HepG2 (cell line): ENCODE measurements around the gene TCTA. TPM values are rescaled to one million over a fixed set of nuclear protein-coding genes. Genes with fewer than 3 reads are reported as not detected.

ENCODE experiments used
- EED ChIP-seq: sonication (generic); formaldehyde crosslinking; IDR thresholded peaks from 2 replicates; pipeline ENCODE4 v1.5.0; 2020; ENCODE audit warnings: mild to moderate bottlenecking, missing genetic modification reagents
- IRX3 ChIP-seq: sonication (generic); formaldehyde crosslinking; IDR thresholded peaks from 2 replicates; pipeline ENCODE4 v1.8.1; 2023; ENCODE audit warnings: mild to moderate bottlenecking, low read depth, missing genetic modification reagents, borderline replicate concordance
- MXI1 ChIP-seq: IDR thresholded peaks from 3 replicates; pipeline ENCODE4 v1.6.1; 2012; ENCODE audit warnings: low read depth, low read length, inconsistent platforms, borderline replicate concordance
- NKX3-1 ChIP-seq: sonication (generic); formaldehyde crosslinking; IDR thresholded peaks from 2 replicates; pipeline ENCODE4 v1.5.0; 2020; ENCODE audit warnings: missing genetic modification reagents
- POGZ ChIP-seq: sonication (generic); formaldehyde crosslinking; IDR thresholded peaks from 2 replicates; pipeline ENCODE4 v1.4.0; 2020; ENCODE audit warnings: mild to moderate bottlenecking, missing genetic modification reagents
- RARA ChIP-seq: IDR thresholded peaks from 2 replicates; pipeline ENCODE4 v1.6.1; 2016; ENCODE audit warnings: missing genetic modification reagents, missing compliant biosample characterization
- SAP130 ChIP-seq: IDR thresholded peaks from 2 replicates; pipeline ENCODE4 v1.6.1; 2016; ENCODE audit warnings: low read depth
- ZFP82 ChIP-seq: sonication (generic); formaldehyde crosslinking; IDR thresholded peaks from 2 replicates; pipeline ENCODE4 v1.5.1; 2020; ENCODE audit warnings: mild to moderate bottlenecking, missing genetic modification reagents, borderline replicate concordance
- ZNF205 ChIP-seq: IDR thresholded peaks from 2 replicates; pipeline ENCODE4 v1.6.1; 2018; ENCODE audit warnings: missing biosample characterization, missing genetic modification reagents
- ZNF737 ChIP-seq: sonication (generic); formaldehyde crosslinking; IDR thresholded peaks from 2 replicates; pipeline ENCODE4 v1.5.0; 2020; ENCODE audit warnings: missing genetic modification reagents, mild to moderate bottlenecking, borderline replicate concordance
- ZSCAN21 ChIP-seq: sonication (generic); formaldehyde crosslinking; IDR thresholded peaks from 2 replicates; pipeline ENCODE4 v1.8.0; 2022; ENCODE audit warnings: mild to moderate bottlenecking, missing genetic modification reagents, moderate library complexity, borderline replicate concordance
- polyA plus RNA-seq, 8 experiments: library from polyadenylated mRNA; depleted of rRNA in 3 of 8; stranded (reverse) in 7 of 8; unstranded in 1 of 8; fragments of >200 nt; fragmentation: Illumina TruSeq in 4 of 8; extraction: Trizol in 4 of 8; gene quantifications; 2 replicates each; pipeline versions ENCODE4 v1.2.1 to v1.2.3, GENCODE V29; 2011 to 2016; ENCODE audit warnings: low read depth in 4 of 8, missing spikeins in 1 of 8, mixed read lengths in 1 of 8; ENCODE audit not compliant: insufficient read depth in 1 of 8
- total RNA-seq, 5 experiments: library from RNA; depleted of rRNA; stranded (reverse); fragments of >200 nt; fragmentation: Illumina TruSeq; extraction: Trizol; gene quantifications; 2 replicates each; pipeline ENCODE4 v1.2.3, GENCODE V29; 2016; ENCODE audit warnings: low read depth in 1 of 5
- TF ChIP-seq, protein P1 (sequence below): sonication (generic); formaldehyde crosslinking; IDR thresholded peaks from 2 replicates; pipeline ENCODE4 v1.4.0; 2020; ENCODE audit warnings: mild to moderate bottlenecking, missing genetic modification reagents
- TF ChIP-seq, protein P2 (sequence below): sonication (generic); formaldehyde crosslinking; IDR thresholded peaks from 2 replicates; pipeline ENCODE4 v1.5.1; 2020; ENCODE audit warnings: mild to moderate bottlenecking, missing genetic modification reagents, moderate library complexity
- TF ChIP-seq, protein P3 (sequence below): sonication (generic); formaldehyde crosslinking; IDR thresholded peaks from 2 replicates; pipeline ENCODE4 v1.5.0; 2020; ENCODE audit warnings: mild to moderate bottlenecking, missing genetic modification reagents
- TF ChIP-seq, protein P4 (sequence below): sonication (generic); formaldehyde crosslinking; IDR thresholded peaks from 2 replicates; pipeline ENCODE4 v1.5.0; 2020; ENCODE audit warnings: missing genetic modification reagents
- TF ChIP-seq, protein P5 (sequence below): sonication (generic); formaldehyde crosslinking; IDR thresholded peaks from 2 replicates; pipeline ENCODE4 v1.8.1; 2022; ENCODE audit warnings: mild to moderate bottlenecking, missing genetic modification reagents
- TF ChIP-seq, protein P6 (sequence below): sonication (generic); formaldehyde crosslinking; IDR thresholded peaks from 2 replicates; pipeline ENCODE4 v1.4.0; 2020; ENCODE audit warnings: missing genetic modification reagents
- TF ChIP-seq, protein P7 (sequence below): fragments of 450-650 bp; IDR thresholded peaks from 2 replicates; pipeline ENCODE4 v1.6.1; 2016

TCTA gene
- total and polyA plus RNA-seq, 2 of the 13 experiments (the other 11 are each of a cell fraction or from before 2014, with no cell fraction given), result 8.3 to 13.2 TPM

DNA sequence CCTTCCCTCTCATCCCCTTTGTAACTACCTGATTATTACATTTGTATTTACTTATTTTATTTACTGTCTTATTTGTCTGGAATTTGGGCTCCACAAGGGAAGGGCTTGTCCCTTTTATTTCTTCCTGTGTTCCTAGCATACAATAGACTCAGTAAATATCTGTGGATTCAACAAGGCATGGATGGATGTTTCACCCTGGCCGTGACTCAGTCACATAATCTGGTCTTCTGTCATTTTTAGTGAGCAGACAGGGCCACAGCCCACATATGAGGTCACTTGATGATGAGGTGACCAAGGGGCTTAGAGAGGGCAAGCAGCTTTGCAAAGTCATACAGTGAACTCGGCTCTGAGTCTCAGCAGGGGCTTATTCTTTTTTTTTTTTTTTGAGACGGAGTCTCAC is 50.0 kb downstream of the TCTA start (continued):
- no peak for TF ChIP-seq IRX3 (CRISPR knock-in tag)
- TF ChIP-seq, protein P1, sequence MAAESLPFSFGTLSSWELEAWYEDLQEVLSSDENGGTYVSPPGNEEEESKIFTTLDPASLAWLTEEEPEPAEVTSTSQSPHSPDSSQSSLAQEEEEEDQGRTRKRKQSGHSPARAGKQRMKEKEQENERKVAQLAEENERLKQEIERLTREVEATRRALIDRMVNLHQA (CRISPR knock-in tag), result no peak
- TF ChIP-seq, protein P2, sequence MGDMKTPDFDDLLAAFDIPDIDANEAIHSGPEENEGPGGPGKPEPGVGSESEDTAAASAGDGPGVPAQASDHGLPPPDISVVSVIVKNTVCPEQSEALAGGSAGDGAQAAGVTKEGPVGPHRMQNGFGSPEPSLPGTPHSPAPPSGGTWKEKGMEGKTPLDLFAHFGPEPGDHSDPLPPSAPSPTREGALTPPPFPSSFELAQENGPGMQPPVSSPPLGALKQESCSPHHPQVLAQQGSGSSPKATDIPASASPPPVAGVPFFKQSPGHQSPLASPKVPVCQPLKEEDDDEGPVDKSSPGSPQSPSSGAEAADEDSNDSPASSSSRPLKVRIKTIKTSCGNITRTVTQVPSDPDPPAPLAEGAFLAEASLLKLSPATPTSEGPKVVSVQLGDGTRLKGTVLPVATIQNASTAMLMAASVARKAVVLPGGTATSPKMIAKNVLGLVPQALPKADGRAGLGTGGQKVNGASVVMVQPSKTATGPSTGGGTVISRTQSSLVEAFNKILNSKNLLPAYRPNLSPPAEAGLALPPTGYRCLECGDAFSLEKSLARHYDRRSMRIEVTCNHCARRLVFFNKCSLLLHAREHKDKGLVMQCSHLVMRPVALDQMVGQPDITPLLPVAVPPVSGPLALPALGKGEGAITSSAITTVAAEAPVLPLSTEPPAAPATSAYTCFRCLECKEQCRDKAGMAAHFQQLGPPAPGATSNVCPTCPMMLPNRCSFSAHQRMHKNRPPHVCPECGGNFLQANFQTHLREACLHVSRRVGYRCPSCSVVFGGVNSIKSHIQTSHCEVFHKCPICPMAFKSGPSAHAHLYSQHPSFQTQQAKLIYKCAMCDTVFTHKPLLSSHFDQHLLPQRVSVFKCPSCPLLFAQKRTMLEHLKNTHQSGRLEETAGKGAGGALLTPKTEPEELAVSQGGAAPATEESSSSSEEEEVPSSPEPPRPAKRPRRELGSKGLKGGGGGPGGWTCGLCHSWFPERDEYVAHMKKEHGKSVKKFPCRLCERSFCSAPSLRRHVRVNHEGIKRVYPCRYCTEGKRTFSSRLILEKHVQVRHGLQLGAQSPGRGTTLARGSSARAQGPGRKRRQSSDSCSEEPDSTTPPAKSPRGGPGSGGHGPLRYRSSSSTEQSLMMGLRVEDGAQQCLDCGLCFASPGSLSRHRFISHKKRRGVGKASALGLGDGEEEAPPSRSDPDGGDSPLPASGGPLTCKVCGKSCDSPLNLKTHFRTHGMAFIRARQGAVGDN, result no peak
- no peak for TF ChIP-seq ZSCAN21
- TF ChIP-seq ZNF205 (CRISPR knock-in tag), result no peak
- no peak for TF ChIP-seq ZFP82
- TF ChIP-seq, protein P3, sequence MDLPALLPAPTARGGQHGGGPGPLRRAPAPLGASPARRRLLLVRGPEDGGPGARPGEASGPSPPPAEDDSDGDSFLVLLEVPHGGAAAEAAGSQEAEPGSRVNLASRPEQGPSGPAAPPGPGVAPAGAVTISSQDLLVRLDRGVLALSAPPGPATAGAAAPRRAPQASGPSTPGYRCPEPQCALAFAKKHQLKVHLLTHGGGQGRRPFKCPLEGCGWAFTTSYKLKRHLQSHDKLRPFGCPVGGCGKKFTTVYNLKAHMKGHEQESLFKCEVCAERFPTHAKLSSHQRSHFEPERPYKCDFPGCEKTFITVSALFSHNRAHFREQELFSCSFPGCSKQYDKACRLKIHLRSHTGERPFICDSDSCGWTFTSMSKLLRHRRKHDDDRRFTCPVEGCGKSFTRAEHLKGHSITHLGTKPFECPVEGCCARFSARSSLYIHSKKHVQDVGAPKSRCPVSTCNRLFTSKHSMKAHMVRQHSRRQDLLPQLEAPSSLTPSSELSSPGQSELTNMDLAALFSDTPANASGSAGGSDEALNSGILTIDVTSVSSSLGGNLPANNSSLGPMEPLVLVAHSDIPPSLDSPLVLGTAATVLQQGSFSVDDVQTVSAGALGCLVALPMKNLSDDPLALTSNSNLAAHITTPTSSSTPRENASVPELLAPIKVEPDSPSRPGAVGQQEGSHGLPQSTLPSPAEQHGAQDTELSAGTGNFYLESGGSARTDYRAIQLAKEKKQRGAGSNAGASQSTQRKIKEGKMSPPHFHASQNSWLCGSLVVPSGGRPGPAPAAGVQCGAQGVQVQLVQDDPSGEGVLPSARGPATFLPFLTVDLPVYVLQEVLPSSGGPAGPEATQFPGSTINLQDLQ, result no peak
- no peak for TF ChIP-seq POGZ (CRISPR knock-in tag)
- TF ChIP-seq SAP130 (CRISPR knock-in tag), result peak; percentile 44; the same call in 1 of the 2 replicates
- TF ChIP-seq, protein P4, sequence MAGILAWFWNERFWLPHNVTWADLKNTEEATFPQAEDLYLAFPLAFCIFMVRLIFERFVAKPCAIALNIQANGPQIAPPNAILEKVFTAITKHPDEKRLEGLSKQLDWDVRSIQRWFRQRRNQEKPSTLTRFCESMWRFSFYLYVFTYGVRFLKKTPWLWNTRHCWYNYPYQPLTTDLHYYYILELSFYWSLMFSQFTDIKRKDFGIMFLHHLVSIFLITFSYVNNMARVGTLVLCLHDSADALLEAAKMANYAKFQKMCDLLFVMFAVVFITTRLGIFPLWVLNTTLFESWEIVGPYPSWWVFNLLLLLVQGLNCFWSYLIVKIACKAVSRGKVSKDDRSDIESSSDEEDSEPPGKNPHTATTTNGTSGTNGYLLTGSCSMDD (CRISPR knock-in tag), result no peak
- TF ChIP-seq, protein P5, sequence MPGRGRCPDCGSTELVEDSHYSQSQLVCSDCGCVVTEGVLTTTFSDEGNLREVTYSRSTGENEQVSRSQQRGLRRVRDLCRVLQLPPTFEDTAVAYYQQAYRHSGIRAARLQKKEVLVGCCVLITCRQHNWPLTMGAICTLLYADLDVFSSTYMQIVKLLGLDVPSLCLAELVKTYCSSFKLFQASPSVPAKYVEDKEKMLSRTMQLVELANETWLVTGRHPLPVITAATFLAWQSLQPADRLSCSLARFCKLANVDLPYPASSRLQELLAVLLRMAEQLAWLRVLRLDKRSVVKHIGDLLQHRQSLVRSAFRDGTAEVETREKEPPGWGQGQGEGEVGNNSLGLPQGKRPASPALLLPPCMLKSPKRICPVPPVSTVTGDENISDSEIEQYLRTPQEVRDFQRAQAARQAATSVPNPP (CRISPR knock-in tag), result no peak
- TF ChIP-seq, protein P6, sequence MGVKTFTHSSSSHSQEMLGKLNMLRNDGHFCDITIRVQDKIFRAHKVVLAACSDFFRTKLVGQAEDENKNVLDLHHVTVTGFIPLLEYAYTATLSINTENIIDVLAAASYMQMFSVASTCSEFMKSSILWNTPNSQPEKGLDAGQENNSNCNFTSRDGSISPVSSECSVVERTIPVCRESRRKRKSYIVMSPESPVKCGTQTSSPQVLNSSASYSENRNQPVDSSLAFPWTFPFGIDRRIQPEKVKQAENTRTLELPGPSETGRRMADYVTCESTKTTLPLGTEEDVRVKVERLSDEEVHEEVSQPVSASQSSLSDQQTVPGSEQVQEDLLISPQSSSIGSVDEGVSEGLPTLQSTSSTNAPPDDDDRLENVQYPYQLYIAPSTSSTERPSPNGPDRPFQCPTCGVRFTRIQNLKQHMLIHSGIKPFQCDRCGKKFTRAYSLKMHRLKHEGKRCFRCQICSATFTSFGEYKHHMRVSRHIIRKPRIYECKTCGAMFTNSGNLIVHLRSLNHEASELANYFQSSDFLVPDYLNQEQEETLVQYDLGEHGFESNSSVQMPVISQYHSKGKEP (CRISPR knock-in tag), result no peak
- TF ChIP-seq EED (CRISPR knock-in tag), result no peak
- no peak for TF ChIP-seq MXI1
- no peak for TF ChIP-seq ZNF737 (CRISPR knock-in tag)
- TF ChIP-seq, protein P7, sequence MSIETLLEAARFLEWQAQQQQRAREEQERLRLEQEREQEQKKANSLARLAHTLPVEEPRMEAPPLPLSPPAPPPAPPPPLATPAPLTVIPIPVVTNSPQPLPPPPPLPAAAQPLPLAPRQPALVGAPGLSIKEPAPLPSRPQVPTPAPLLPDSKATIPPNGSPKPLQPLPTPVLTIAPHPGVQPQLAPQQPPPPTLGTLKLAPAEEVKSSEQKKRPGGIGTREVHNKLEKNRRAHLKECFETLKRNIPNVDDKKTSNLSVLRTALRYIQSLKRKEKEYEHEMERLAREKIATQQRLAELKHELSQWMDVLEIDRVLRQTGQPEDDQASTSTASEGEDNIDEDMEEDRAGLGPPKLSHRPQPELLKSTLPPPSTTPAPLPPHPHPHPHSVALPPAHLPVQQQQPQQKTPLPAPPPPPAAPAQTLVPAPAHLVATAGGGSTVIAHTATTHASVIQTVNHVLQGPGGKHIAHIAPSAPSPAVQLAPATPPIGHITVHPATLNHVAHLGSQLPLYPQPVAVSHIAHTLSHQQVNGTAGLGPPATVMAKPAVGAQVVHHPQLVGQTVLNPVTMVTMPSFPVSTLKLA, result no peak
- TF ChIP-seq NKX3-1 (CRISPR knock-in tag), result no peak
- 0 out of 2 replicates have a peak, but pooled peaks have one; percentile 12 for TF ChIP-seq RARA (CRISPR knock-in tag)
